SU-DHL-6 (cell line): ENCODE data around the gene LRRFIP1.

Experiments used
- EZH2phosphoT487 ChIP-seq: fragments of 200-600 bp; sonication (generic), shearing (Covaris generic); conservative IDR thresholded peaks from 2 replicates; pipeline ENCODE4 v1.6.1; 2018; ENCODE audit warnings: mild to moderate bottlenecking, antibody characterized with exemption, low read length, moderate library complexity, mixed read lengths
- TF ChIP-seq, protein P1 (sequence below): fragments of 200-600 bp; sonication (generic); IDR thresholded peaks from one replicate; pipeline ENCODE4 v1.5.1; 2017; ENCODE audit warnings: antibody characterized with exemption, mild to moderate bottlenecking, low read length, moderate library complexity; ENCODE audit not compliant: insufficient read depth, poor library complexity, severe bottlenecking

DNA sequence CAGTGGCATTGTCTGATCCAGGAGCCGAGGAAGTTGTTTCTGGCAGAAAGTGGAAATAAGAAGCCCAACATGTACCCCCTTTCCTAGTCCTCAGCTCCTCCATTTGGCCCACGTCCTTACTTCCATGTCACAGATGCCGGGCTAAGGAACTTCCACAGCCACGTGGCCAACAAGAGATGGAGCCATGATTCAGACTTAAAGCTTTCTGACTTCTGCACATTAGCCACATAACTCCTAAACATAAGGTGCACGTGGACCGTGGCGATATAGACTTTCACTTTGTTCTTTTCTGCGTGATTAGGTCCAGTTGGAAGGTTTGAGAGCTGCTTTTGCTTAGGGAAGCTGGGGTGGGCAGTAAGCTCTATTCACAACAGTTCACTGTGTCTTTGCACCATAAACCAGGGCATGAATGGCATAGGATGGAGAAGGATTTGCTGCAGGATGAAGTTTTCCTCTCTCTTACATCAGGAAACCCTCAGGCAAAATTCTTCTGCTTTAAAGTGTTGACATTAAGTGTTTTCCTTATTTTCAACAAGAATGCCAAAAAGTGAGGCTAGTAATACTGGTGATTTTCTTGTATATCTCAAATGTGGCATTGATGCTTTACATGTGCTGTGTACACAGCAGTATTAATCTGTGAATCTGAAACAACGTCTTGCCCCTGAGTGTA lies 109.9 kb downstream of the LRRFIP1 start:
- TF ChIP-seq, protein P1, sequence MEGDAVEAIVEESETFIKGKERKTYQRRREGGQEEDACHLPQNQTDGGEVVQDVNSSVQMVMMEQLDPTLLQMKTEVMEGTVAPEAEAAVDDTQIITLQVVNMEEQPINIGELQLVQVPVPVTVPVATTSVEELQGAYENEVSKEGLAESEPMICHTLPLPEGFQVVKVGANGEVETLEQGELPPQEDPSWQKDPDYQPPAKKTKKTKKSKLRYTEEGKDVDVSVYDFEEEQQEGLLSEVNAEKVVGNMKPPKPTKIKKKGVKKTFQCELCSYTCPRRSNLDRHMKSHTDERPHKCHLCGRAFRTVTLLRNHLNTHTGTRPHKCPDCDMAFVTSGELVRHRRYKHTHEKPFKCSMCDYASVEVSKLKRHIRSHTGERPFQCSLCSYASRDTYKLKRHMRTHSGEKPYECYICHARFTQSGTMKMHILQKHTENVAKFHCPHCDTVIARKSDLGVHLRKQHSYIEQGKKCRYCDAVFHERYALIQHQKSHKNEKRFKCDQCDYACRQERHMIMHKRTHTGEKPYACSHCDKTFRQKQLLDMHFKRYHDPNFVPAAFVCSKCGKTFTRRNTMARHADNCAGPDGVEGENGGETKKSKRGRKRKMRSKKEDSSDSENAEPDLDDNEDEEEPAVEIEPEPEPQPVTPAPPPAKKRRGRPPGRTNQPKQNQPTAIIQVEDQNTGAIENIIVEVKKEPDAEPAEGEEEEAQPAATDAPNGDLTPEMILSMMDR = no peak
- TF ChIP-seq EZH2phosphoT487 = no peak
